Aorta (tissue), 5 donors: Measurements from ENCODE around the gene TMEM119. TPM values are rescaled to one million over a fixed set of nuclear protein-coding genes. Genes with fewer than 3 reads are reported as not detected.

Experiments used
- ATAC-seq: fragments of 200-7000 bp; cut with Tn5 transposase; one replicate; pipeline ENCODE4 v1.9.1; 2022; ENCODE audit warnings: moderate library complexity; ENCODE audit not compliant: low FRiP score
- DNase-seq, 2 donors: peaks; one replicate each; pipeline ENCODE4 v3.0.0-alpha.2; 2020
- H3K27ac ChIP-seq, 2 donors: one replicate each; pipeline ENCODE4 v1.5.1; 2013; ENCODE audit warnings: low read length in 2 of 2, mild to moderate bottlenecking in 2 of 2, moderate library complexity in 2 of 2, control low read depth in 1 of 2, inconsistent platforms in 1 of 2, low read depth in 1 of 2
- H3K27me3 ChIP-seq, 2 donors: one replicate each; pipeline ENCODE4 v1.6.1; 2013; ENCODE audit warnings: control low read depth in 1 of 2, low read length in 1 of 2, mild to moderate bottlenecking in 1 of 2, moderate library complexity in 1 of 2; ENCODE audit not compliant: insufficient read depth in 2 of 2, control insufficient read depth in 1 of 2
- H3K36me3 ChIP-seq, 2 donors: one replicate each; pipeline ENCODE4 v1.6.1; 2013; ENCODE audit warnings: control low read depth in 1 of 2, low read length in 1 of 2, mild to moderate bottlenecking in 1 of 2; ENCODE audit not compliant: insufficient read depth in 2 of 2, control insufficient read depth in 1 of 2
- H3K4me1 ChIP-seq, 2 donors: one replicate each; pipeline ENCODE4 v1.6.1; 2013; ENCODE audit warnings: low read length in 2 of 2, control low read depth in 1 of 2, mild to moderate bottlenecking in 1 of 2, moderate library complexity in 1 of 2; ENCODE audit not compliant: insufficient read depth in 2 of 2, control insufficient read depth in 1 of 2
- H3K4me3 ChIP-seq, 2 donors: one replicate each; pipeline ENCODE4 v1.5.1; 2013; ENCODE audit warnings: low read length in 2 of 2, control low read depth in 1 of 2, mild to moderate bottlenecking in 1 of 2
- H3K9me3 ChIP-seq: one replicate; pipeline ENCODE4 v1.6.1; 2013; ENCODE audit warnings: mild to moderate bottlenecking, low read length; ENCODE audit not compliant: control insufficient read depth
- WGBS, 2 donors: extraction: QIAGEN DNeasy Blood & Tissue Kit; methylation state at CpG; one replicate each; pipeline ENCODE4 v1.1.7; 2013; 5-methylcytosine and 5-hydroxymethylcytosine counted together
- intact Hi-C, 2 donors: fragments of 100-400 bp; cut with DNase I; formaldehyde crosslinking; loops; one replicate each; pipeline versions ENCODE4 v1.14.2 to v1.15.0; 2022
- polyA plus RNA-seq, 2 donors: library from polyadenylated mRNA; stranded (reverse); fragments of 200-250 nt; gene quantifications; one replicate each; pipeline ENCODE4 v1.2.3, GENCODE V29; 2013
- total RNA-seq, 2 donors: library from RNA; stranded (reverse); fragmentation: NEBNext Ultra II Directional; extraction: Animal tissue kit (Norgen Biotek cat#: 25700); gene quantifications; one replicate each; pipeline ENCODE4 v1.2.1, GENCODE V29; 2021
- donor health status: healthy with polysubstance abuse.
- donor health status: Bipolar disorder and iron deficiency.
- donor health status: DM: no; HTN: no; CAD: no.
- donor health status: DM: no; HTN: no; CAD: no.
- donor health status: DM: yes; HTN: yes; CAD: no.

Gene TMEM119
- total and polyA plus RNA-seq, 4 donors: 0.26 to 21.1 (median 8.0) TPM

DNA sequence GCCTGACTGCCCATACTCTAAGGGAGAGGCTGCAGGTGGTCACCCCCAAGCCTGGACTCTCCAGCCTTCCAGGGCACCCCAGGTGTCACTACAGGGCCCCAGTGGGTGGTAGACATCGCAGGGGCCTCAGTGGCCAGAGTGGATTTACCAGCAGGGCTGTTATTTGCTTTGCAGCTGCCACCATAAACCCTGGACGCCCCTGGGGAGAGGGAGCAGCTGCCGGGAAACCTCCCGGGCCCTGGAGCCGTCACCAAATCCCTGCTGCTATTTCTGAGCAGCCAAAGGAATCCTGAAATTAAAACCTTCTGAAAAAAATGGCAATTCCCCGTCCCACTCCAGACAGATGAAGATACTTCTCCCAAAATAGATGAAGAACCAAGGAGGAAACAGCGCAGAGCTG lies 13.9 kb downstream of the TMEM119 start:
- DNase-seq: no peak
- WGBS, 2 donors: 42 to 45% methylated on average over 7 of the region's 7 CpGs
- Histone ChIP-seq H3K9me3 (no peaks in the 10 kb centered on the region), H3K4me1 (no peaks in the 10 kb centered on the region), H3K36me3 (no peaks in the 10 kb centered on the region), H3K27me3 (no peaks in the 10 kb centered on the region), H3K4me3 (no peak overlapping the region), H3K27ac (no peak overlapping the region)
- intact Hi-C loops: no loop called here
- ATAC-seq: no peak

DNA sequence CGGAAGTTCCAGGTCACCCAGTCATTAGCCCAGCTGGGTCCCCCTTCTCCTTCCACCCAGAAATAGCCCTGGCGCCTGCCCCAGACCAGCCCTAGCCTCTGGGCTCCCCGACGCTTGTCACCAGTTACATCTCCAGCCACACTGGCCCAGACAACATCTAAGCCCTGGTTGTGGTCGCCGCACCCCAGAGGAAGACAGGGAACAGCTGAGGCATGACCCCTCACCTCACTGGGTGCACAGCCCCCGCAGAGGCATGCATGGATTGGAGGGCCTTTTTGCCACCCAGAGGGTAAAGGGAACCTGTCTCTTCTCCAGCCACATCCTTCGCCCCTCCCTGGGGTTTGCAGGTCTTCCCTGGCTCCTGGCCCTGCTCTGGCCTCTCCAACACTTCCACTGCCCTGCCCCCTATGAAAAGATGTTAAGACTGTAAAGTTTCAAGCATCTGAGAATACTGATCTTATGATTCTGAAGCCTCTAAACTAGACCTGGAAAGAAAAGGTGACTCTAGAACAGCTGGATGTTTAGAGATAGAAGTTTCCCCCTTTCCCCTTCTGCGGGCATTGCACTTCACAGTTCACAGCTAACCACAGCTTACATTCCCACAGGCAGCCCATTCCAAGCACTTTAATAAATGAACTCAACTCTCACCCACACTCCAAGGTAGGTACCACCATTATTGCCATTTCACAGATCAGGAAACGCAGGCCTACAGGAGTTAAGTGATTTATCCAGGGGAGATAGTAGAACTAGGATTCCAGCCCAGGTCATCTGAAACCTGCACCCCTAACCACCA lies 14.7 kb downstream of the TMEM119 start:
- DNase-seq: no peak
- Histone ChIP-seq H3K27me3 (no peaks in the 10 kb centered on the region), H3K27ac (no peak overlapping the region), H3K36me3 (no peaks in the 10 kb centered on the region), H3K9me3 (no peaks in the 10 kb centered on the region), H3K4me3 (no peak overlapping the region), H3K4me1 (no peaks in the 10 kb centered on the region)
- intact Hi-C loops: no loop called here
- ATAC-seq: no peak
- WGBS, 2 donors: 80 to 84% methylated on average over 10 of the region's 10 CpGs

DNA sequence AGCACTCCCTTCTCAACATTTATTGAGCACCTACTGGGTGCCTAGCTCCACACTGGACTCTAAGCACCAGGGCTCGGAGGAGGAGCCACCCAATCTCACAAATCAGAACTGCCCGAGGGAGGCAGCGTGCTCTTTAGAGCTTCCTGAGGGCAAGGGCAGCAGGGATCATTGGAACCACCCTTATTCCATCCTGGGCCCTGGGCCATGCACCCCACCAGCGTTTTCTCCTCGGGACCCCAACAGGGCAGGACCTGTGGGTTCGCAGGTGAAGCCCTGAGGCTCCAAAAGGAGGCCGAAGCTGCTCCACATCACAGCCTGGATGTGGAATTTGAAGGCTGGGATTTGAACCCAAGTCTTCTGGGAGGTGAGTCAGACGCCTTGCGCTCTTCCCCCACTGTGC lies 15.4 kb downstream of the TMEM119 start:
- H3K27me3 ChIP-seq: no peaks in the 10 kb centered on the region
- no peak for ATAC-seq
- DNase-seq: no peak
- no peaks in the 10 kb centered on the region for H3K4me1 ChIP-seq
- H3K4me3 ChIP-seq: no peak overlapping the region
- WGBS, 2 donors: 88 to 90% methylated on average over 9 of the region's 9 CpGs
- intact Hi-C loops: no loop called here
- H3K9me3 ChIP-seq: no peaks in the 10 kb centered on the region
- no peaks in the 10 kb centered on the region for H3K36me3 ChIP-seq
- H3K27ac ChIP-seq: no peak overlapping the region

DNA sequence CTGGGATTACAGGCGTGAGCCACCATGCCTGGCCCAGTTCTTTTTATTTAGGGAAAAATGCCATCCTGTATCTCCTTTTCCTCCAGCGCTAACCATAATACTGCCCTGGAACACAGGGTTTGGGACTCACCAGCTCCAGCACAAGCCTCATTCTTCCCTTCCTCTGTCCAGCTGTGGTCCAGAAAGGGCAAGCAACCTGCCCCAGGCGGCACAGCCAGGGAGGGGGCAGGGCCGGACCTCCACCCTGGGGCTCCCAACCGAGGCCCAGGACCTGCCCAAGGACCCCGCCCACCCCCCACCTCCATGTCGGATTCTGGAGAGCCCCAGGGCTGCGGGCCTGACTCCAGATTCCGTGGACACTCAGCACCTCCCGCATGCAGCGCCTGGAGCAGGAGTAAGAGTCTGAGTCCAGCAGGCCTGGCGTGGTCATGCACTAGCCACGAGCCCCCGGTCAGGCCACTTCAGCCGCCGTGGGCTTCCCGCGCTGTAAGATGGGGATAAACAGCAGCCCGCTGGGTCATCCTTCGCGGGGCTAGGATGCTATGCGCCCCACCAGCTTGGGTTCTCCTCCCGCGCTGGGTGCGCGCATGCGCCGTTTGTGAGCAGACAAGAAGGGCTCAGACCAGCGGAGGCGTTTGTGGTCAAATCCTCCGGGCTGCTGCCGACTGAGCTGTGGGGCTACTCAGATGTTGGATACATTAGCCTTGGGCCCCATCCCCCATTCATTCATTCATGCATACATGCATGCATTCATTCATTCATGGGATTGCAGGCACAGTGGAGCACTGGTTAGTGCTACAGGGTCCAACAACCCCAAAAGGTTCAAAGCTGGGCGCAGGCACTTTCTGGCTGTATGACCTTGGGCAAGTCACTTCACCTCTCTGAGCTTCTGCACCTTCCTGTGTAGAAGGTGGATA lies 16.3 kb downstream of the TMEM119 start:
- H3K27ac ChIP-seq: no peak overlapping the region
- WGBS, 2 donors: 80 to 84% methylated on average over 33 of the region's 33 CpGs

DNA sequence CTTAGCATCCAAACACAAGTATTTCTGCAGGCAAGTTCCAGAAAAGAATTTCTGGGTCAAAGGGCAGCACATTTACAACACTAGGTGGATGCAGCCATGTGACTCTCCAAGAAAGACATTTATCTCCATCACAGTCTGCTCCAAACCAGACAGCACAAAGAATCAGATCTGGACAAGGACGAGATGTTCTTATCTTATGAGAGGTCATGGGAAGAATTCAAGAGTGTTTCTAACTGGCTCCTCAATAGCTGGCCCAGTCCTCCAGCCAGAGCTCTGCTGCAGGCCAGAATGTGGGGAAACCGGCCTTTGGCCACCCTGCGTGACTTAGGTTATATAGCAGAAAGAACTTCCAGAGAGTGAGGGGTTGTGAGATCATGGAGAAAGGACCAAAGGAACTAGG lies 17.4 kb downstream of the TMEM119 start:
- intact Hi-C loops: no loop called here
- no peak overlapping the region for H3K27ac ChIP-seq
- DNase-seq: no peak
- H3K27me3 ChIP-seq: no peaks in the 10 kb centered on the region
- H3K9me3 ChIP-seq: no peaks in the 10 kb centered on the region
- ATAC-seq: peak; percentile 30
- H3K4me3 ChIP-seq: no peak overlapping the region
- 75% methylated on average over 3 of the region's 3 CpGs for WGBS, 2 donors
- no peaks in the 10 kb centered on the region for H3K4me1 ChIP-seq
- H3K36me3 ChIP-seq: no peaks in the 10 kb centered on the region

More for the DNA sequence above, 16.3 kb downstream of the TMEM119 start:
- intact Hi-C loops: no loop called here
- Histone ChIP-seq H3K4me3 (no peak overlapping the region), H3K27me3 (no peaks in the 10 kb centered on the region), H3K4me1 (no peaks in the 10 kb centered on the region), H3K9me3 (no peaks in the 10 kb centered on the region), H3K36me3 (no peaks in the 10 kb centered on the region)
- no peak for ATAC-seq
- DNase-seq: no peak

DNA sequence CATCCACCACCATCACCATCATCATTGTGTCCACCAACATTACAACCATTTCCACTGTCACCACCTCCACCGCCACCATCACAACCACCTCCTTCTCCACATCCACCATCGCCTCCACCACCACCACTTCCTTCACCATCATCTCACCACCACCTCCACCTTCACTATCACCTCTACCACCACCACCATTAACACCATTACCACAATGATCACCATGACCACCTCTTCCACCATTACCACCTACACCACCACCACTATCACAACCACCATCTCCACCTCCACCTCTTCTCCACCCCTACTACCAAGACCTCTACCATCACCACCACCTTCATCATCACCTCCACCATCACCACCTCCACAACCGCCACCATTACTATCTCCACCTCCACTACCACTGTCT lies 19.1 kb downstream of the TMEM119 start:
- no peak overlapping the region for H3K27ac ChIP-seq
- DNase-seq (no peak), ATAC-seq (no peak)
- 97% methylated on average over 3 of the region's 3 CpGs for WGBS, 2 donors
- H3K27me3 ChIP-seq: no peaks in the 10 kb centered on the region
- H3K36me3 ChIP-seq: no peaks in the 10 kb centered on the region
- H3K4me1 ChIP-seq: no peaks in the 10 kb centered on the region
- H3K4me3 ChIP-seq: no peak overlapping the region
- H3K9me3 ChIP-seq: no peaks in the 10 kb centered on the region
- intact Hi-C loops: no loop called here

DNA sequence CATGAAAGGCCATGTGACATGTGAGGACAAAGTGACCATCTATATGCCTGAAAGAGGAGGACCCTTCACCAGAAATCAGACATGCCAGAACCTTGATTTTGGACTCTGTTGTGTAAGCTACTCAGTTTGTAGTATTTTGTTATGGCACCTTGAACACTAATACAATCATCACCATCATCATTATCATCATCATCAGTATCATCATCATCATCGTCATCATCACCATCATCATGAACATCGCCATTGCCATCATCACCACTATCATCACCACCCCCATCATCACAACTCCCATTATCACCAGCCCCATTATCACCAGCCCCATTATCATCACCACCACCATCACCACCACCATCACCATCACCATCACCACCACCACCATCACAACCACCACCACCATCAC lies 19.6 kb downstream of the TMEM119 start:
- ATAC-seq (no peak), DNase-seq (no peak)
- Histone ChIP-seq H3K4me3 (no peak overlapping the region), H3K4me1 (no peaks in the 10 kb centered on the region), H3K36me3 (no peaks in the 10 kb centered on the region), H3K9me3 (no peaks in the 10 kb centered on the region), H3K27ac (no peak overlapping the region), H3K27me3 (no peaks in the 10 kb centered on the region)
- intact Hi-C loops: no loop called here
- 98 to 100% methylated on average over 2 of the region's 2 CpGs for WGBS, 2 donors

DNA sequence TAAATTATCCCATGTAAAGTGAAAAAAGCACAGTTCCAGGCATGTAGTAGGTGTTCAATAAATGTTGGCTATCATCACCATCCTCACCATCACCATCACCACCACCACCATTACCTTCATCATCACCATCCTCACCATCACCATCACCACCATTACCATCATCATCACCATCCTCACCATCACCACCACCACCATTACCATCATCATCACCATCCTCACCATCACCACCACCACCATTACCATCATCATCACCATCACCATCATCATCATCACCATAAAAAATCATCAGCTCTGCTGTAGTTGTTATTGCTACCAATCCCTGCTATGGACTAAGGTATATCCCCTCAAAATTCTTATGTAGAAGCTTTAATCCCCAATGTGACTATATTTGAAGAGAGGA lies 20.4 kb downstream of the TMEM119 start:
- DNase-seq (no peak), ATAC-seq (no peak)
- no peak overlapping the region for H3K4me3 ChIP-seq
- intact Hi-C loops: no loop called here
- H3K36me3 ChIP-seq: no peaks in the 10 kb centered on the region
- no peak overlapping the region for H3K27ac ChIP-seq
- no peaks in the 10 kb centered on the region for H3K27me3 ChIP-seq
- H3K9me3 ChIP-seq: no peaks in the 10 kb centered on the region
- no peaks in the 10 kb centered on the region for H3K4me1 ChIP-seq
